ENCODE results near the gene PPP5C.

- TF ChIP-seq CTCF (conservative IDR thresholded peaks at IDR 0.05; ENCODE audit: low read length) (no peak), EZH2phosphoT487 (IDR thresholded peaks at IDR 0.05; ENCODE audit: borderline replicate concordance) (no peak)
Observed at GRCh38 chr19:46376241-46377153, 29.6 kb downstream of the PPP5C start.
